Calu3 (cell line): ENCODE results near the gene LGR6. TPM values are rescaled to one million over a fixed set of nuclear protein-coding genes. Genes with fewer than 3 reads are reported as not detected.

Source experiments
- BruUV-seq: library from RNA; stranded (reverse); fragments of 400-500 nt; replicated peaks from 2 replicates; lab custom pipeline; 2021; lab: Mats Ljungman, UMichigan
- CTCF ChIA-PET: fragments of 300-600 bp; sonication (Branson Sonifier 250); formaldehyde crosslinking; loops from one replicate; lab custom pipeline; 2022; ENCODE audit warnings: antibody characterized with exemption; lab: Charles Lee
- DNase-seq: peaks from one replicate; pipeline ENCODE4 v3.0.0; 2022
- H3K27ac Mint-ChIP-seq: one replicate; pipeline ENCODE4 v1.8.0; 2022; ENCODE audit warnings: mixed read lengths; ENCODE audit not compliant: unreplicated experiment
- H3K27me3 Mint-ChIP-seq: one replicate; pipeline ENCODE4 v1.8.0; 2022; ENCODE audit warnings: mixed read lengths; ENCODE audit not compliant: unreplicated experiment
- H3K36me3 Mint-ChIP-seq: one replicate; pipeline ENCODE4 v1.8.0; 2022; ENCODE audit warnings: mild to moderate bottlenecking, moderate library complexity, mixed read lengths; ENCODE audit not compliant: insufficient read depth, unreplicated experiment
- H3K4me1 Mint-ChIP-seq: one replicate; pipeline ENCODE4 v1.8.0; 2022; ENCODE audit warnings: mild to moderate bottlenecking, low read depth, mixed read lengths; ENCODE audit not compliant: unreplicated experiment
- H3K4me3 Mint-ChIP-seq: one replicate; pipeline ENCODE4 v1.8.0; 2022; ENCODE audit warnings: mild to moderate bottlenecking, low read depth, moderate library complexity, mixed read lengths; ENCODE audit not compliant: unreplicated experiment
- H3K9me3 Mint-ChIP-seq: one replicate; pipeline ENCODE4 v1.8.0; 2022; ENCODE audit warnings: low read depth, mixed read lengths; ENCODE audit not compliant: unreplicated experiment
- intact Hi-C: fragments of 100-400 bp; cut with micrococcal nuclease; formaldehyde crosslinking; loops from one replicate; pipeline ENCODE4 v1.10.0; 2022; ENCODE audit not compliant: unreplicated experiment
- total RNA-seq: library from RNA; stranded (reverse); gene quantifications from 2 replicates; pipeline ENCODE4 v1.2.3, GENCODE V29; 2022
- TF ChIP-seq, protein P1 (sequence below): fragments of 200-600 bp; IDR thresholded peaks from one replicate; pipeline ENCODE4 v1.8.0; 2022; ENCODE audit warnings: antibody characterized with exemption; ENCODE audit not compliant: unreplicated experiment

Gene LGR6
- total RNA-seq, 1 experiment from 2014 or later = not detected

- H3K27me3 Mint-ChIP-seq = peaks cover 98% of the 10 kb centered on the region
- H3K36me3 Mint-ChIP-seq = no peaks in the 10 kb centered on the region
- TF ChIP-seq, protein P1, sequence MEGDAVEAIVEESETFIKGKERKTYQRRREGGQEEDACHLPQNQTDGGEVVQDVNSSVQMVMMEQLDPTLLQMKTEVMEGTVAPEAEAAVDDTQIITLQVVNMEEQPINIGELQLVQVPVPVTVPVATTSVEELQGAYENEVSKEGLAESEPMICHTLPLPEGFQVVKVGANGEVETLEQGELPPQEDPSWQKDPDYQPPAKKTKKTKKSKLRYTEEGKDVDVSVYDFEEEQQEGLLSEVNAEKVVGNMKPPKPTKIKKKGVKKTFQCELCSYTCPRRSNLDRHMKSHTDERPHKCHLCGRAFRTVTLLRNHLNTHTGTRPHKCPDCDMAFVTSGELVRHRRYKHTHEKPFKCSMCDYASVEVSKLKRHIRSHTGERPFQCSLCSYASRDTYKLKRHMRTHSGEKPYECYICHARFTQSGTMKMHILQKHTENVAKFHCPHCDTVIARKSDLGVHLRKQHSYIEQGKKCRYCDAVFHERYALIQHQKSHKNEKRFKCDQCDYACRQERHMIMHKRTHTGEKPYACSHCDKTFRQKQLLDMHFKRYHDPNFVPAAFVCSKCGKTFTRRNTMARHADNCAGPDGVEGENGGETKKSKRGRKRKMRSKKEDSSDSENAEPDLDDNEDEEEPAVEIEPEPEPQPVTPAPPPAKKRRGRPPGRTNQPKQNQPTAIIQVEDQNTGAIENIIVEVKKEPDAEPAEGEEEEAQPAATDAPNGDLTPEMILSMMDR = no peak
- no TSS peak for BruUV-seq
- no peak for DNase-seq
- H3K4me3 Mint-ChIP-seq = no peak overlapping the region
- no peaks in the 10 kb centered on the region for H3K9me3 Mint-ChIP-seq
- CTCF ChIA-PET = interaction anchor here (1.1 to 1.7 kb wide), 2 partner anchors 14 to 21 kb away, joined by 3 to 7 read pairs; no protein-coding TSS in a partner anchor
- intact Hi-C loops = no loop called here
- H3K4me1 Mint-ChIP-seq = peaks cover 8% of the 10 kb centered on the region
- H3K27ac Mint-ChIP-seq = no peak overlapping the region
Measured at GRCh38 chr1:202215472-202216130, 22.0 kb downstream of the LGR6 start.

GRCh38 chr1:202216691-202217090 is 23.1 kb downstream of the LGR6 start:
- no TSS peak for BruUV-seq
- H3K4me1 Mint-ChIP-seq = peaks cover 8% of the 10 kb centered on the region
- H3K27me3 Mint-ChIP-seq = peaks cover 99% of the 10 kb centered on the region
- DNase-seq = no peak
- H3K4me3 Mint-ChIP-seq = no peak overlapping the region
- H3K36me3 Mint-ChIP-seq = no peaks in the 10 kb centered on the region
- TF ChIP-seq, protein P1 = no peak
- intact Hi-C loops = no loop called here
- CTCF ChIA-PET = no interaction called here
- no peaks in the 10 kb centered on the region for H3K9me3 Mint-ChIP-seq
- no peak overlapping the region for H3K27ac Mint-ChIP-seq

GRCh38 chr1:202217516-202217915 is 23.9 kb downstream of the LGR6 start:
- no peak for DNase-seq
- H3K4me1 Mint-ChIP-seq = peaks cover 8% of the 10 kb centered on the region
- H3K4me3 Mint-ChIP-seq = no peak overlapping the region
- H3K27me3 Mint-ChIP-seq = peaks cover 99% of the 10 kb centered on the region
- no peak overlapping the region for H3K27ac Mint-ChIP-seq
- TF ChIP-seq, protein P1 = no peak
- no peaks in the 10 kb centered on the region for H3K9me3 Mint-ChIP-seq
- CTCF ChIA-PET = no interaction called here
- no TSS peak for BruUV-seq
- H3K36me3 Mint-ChIP-seq = no peaks in the 10 kb centered on the region
- intact Hi-C loops = no loop called here

- TF ChIP-seq, protein P1 = no peak
- intact Hi-C loops = no loop called here
- Mint-ChIP-seq H3K9me3 (no peaks in the 10 kb centered on the region), H3K27ac (no peak overlapping the region), H3K4me3 (no peak overlapping the region), H3K36me3 (no peaks in the 10 kb centered on the region), H3K4me1 (peaks cover 8% of the 10 kb centered on the region), H3K27me3 (peaks cover 99% of the 10 kb centered on the region)
- no peak for DNase-seq
- no TSS peak for BruUV-seq
- CTCF ChIA-PET = no interaction called here
Measured at GRCh38 chr1:202217951-202218350, 24.4 kb downstream of the LGR6 start.
